Activated CD8-positive, alpha-beta memory T cell treated with anti-CD3 and anti-CD28 coated beads, Interleukin-2, amount 10 ng/mL, durations not matched to agents 7 days and 5 days (primary cell): ENCODE results near the gene NR3C2. TPM values are rescaled to one million over a fixed set of nuclear protein-coding genes. Genes with fewer than 3 reads are reported as not detected.
"Not testable (repeated sequence)": the region's sequence is repeated elsewhere in the genome, so short reads cannot be mapped to it uniquely, and the experiment has no call there.

ENCODE experiments used
- ATAC-seq: fragments of 150-1000 bp; cut with Tn5 transposase; one replicate; pipeline ENCODE4 v1.10.0; 2021; ENCODE audit warnings: moderate library complexity
- CTCF ChIA-PET: fragments of 350-600 bp; sonication (Branson Sonifier 250); formaldehyde crosslinking; loops from one replicate; lab custom pipeline; 2021; ENCODE audit warnings: antibody characterized with exemption; lab: Charles Lee
- DNase-seq: peaks from one replicate; pipeline ENCODE4 v3.0.0-alpha.2; 2020
- H3K27ac Mint-ChIP-seq: one replicate; pipeline ENCODE4 v1.8.0; 2021; ENCODE audit warnings: mild to moderate bottlenecking, mixed read lengths
- H3K27me3 Mint-ChIP-seq: one replicate; pipeline ENCODE4 v1.8.0; 2021; ENCODE audit warnings: mixed read lengths
- H3K36me3 Mint-ChIP-seq: one replicate; pipeline ENCODE4 v1.8.0; 2021; ENCODE audit warnings: mild to moderate bottlenecking, mixed read lengths
- H3K4me1 Mint-ChIP-seq: one replicate; pipeline ENCODE4 v1.8.0; 2021; ENCODE audit warnings: mixed read lengths
- H3K4me3 Mint-ChIP-seq: one replicate; pipeline ENCODE4 v1.8.0; 2021; ENCODE audit warnings: mild to moderate bottlenecking, moderate library complexity, mixed read lengths
- H3K9me3 Mint-ChIP-seq: one replicate; pipeline ENCODE4 v1.8.0; 2022; ENCODE audit warnings: low read depth, mixed read lengths
- total RNA-seq, 2 experiments: library from RNA; stranded (reverse); gene quantifications; one replicate each; pipeline ENCODE4 v1.2.3, GENCODE V29; 2021

Gene NR3C2
- total RNA-seq, 2 experiments from 2014 or later = 2.2 to 9.0 TPM

GRCh38 chr4:148095346-148095923 lies 346.8 kb downstream of the NR3C2 start:
- no peak for ATAC-seq
- H3K36me3 Mint-ChIP-seq = no peaks in the 10 kb centered on the region
- CTCF ChIA-PET = no interaction called here
- DNase-seq = no peak
- no peaks in the 10 kb centered on the region for H3K9me3 Mint-ChIP-seq
- H3K27ac Mint-ChIP-seq = no peak overlapping the region
- no peak overlapping the region for H3K4me3 Mint-ChIP-seq
- no peaks in the 10 kb centered on the region for H3K4me1 Mint-ChIP-seq
- H3K27me3 Mint-ChIP-seq = no peaks in the 10 kb centered on the region

GRCh38 chr4:148094149-148094548 lies 348.1 kb downstream of the NR3C2 start:
- CTCF ChIA-PET = no interaction called here
- Mint-ChIP-seq H3K4me1 (no peaks in the 10 kb centered on the region), H3K4me3 (no peak overlapping the region), H3K27ac (no peak overlapping the region), H3K36me3 (no peaks in the 10 kb centered on the region), H3K27me3 (no peaks in the 10 kb centered on the region), H3K9me3 (no peaks in the 10 kb centered on the region)
- no peak for ATAC-seq
- DNase-seq = no peak

- Mint-ChIP-seq H3K27ac (no peak overlapping the region), H3K4me1 (no peaks in the 10 kb centered on the region), H3K9me3 (no peaks in the 10 kb centered on the region), H3K4me3 (no peak overlapping the region), H3K36me3 (no peaks in the 10 kb centered on the region), H3K27me3 (no peaks in the 10 kb centered on the region)
- CTCF ChIA-PET = no interaction called here
- no peak for ATAC-seq
- no peak for DNase-seq
Observed at GRCh38 chr4:148093065-148093464, 349.1 kb downstream of the NR3C2 start.

GRCh38 chr4:148092316-148093014 lies 349.7 kb downstream of the NR3C2 start:
- DNase-seq (no peak), ATAC-seq (no peak)
- no peaks in the 10 kb centered on the region for H3K4me1 Mint-ChIP-seq
- H3K27ac Mint-ChIP-seq = no peak overlapping the region
- H3K4me3 Mint-ChIP-seq = no peak overlapping the region
- H3K36me3 Mint-ChIP-seq = no peaks in the 10 kb centered on the region
- CTCF ChIA-PET = no interaction called here
- H3K27me3 Mint-ChIP-seq = no peaks in the 10 kb centered on the region
- no peaks in the 10 kb centered on the region for H3K9me3 Mint-ChIP-seq

GRCh38 chr4:148091896-148092295 lies 350.3 kb downstream of the NR3C2 start:
- H3K27me3 Mint-ChIP-seq = no peaks in the 10 kb centered on the region
- DNase-seq = no peak
- H3K36me3 Mint-ChIP-seq = no peaks in the 10 kb centered on the region
- H3K4me1 Mint-ChIP-seq = no peaks in the 10 kb centered on the region
- ATAC-seq = no peak
- no peaks in the 10 kb centered on the region for H3K9me3 Mint-ChIP-seq
- H3K4me3 Mint-ChIP-seq = no peak overlapping the region
- no peak overlapping the region for H3K27ac Mint-ChIP-seq
- CTCF ChIA-PET = no interaction called here

GRCh38 chr4:148090503-148091476 lies 351.4 kb downstream of the NR3C2 start:
- Mint-ChIP-seq H3K9me3 (no peaks in the 10 kb centered on the region), H3K36me3 (no peaks in the 10 kb centered on the region), H3K27ac (no peak overlapping the region), H3K27me3 (no peaks in the 10 kb centered on the region), H3K4me3 (no peak overlapping the region), H3K4me1 (no peaks in the 10 kb centered on the region)
- CTCF ChIA-PET = no interaction called here
- ATAC-seq = no peak
- no peak for DNase-seq

GRCh38 chr4:148090029-148090428 lies 352.2 kb downstream of the NR3C2 start:
- Mint-ChIP-seq H3K9me3 (no peaks in the 10 kb centered on the region), H3K27ac (no peak overlapping the region), H3K4me1 (no peaks in the 10 kb centered on the region), H3K36me3 (no peaks in the 10 kb centered on the region), H3K4me3 (no peak overlapping the region), H3K27me3 (no peaks in the 10 kb centered on the region)
- ATAC-seq (no peak), DNase-seq (no peak)
- CTCF ChIA-PET = no interaction called here

GRCh38 chr4:148089624-148090023 lies 352.6 kb downstream of the NR3C2 start:
- no peak for DNase-seq
- no peaks in the 10 kb centered on the region for H3K4me1 Mint-ChIP-seq
- no peak overlapping the region for H3K4me3 Mint-ChIP-seq
- H3K9me3 Mint-ChIP-seq = no peaks in the 10 kb centered on the region
- no peak for ATAC-seq
- CTCF ChIA-PET = no interaction called here
- no peak overlapping the region for H3K27ac Mint-ChIP-seq
- no peaks in the 10 kb centered on the region for H3K27me3 Mint-ChIP-seq
- H3K36me3 Mint-ChIP-seq = no peaks in the 10 kb centered on the region

- CTCF ChIA-PET, H3K27ac Mint-ChIP-seq, H3K4me3 Mint-ChIP-seq, H3K27me3 Mint-ChIP-seq, DNase-seq, H3K4me1 Mint-ChIP-seq, ATAC-seq, H3K9me3 Mint-ChIP-seq: not testable (repeated sequence)
- H3K36me3 Mint-ChIP-seq = peaks cover 12% of the 10 kb centered on the region
Observed at GRCh38 chr4:148083073-148083472, 359.1 kb downstream of the NR3C2 start.

- Mint-ChIP-seq H3K27me3 (no peaks in the 10 kb centered on the region), H3K4me1 (no peaks in the 10 kb centered on the region), H3K9me3 (peaks cover 2% of the 10 kb centered on the region), H3K27ac (no peak overlapping the region), H3K4me3 (no peak overlapping the region), H3K36me3 (peaks cover 15% of the 10 kb centered on the region)
- DNase-seq (no peak), ATAC-seq (no peak)
- CTCF ChIA-PET = no interaction called here
Observed at GRCh38 chr4:148081745-148082144, 360.5 kb downstream of the NR3C2 start.

GRCh38 chr4:148081267-148081666 lies 360.9 kb downstream of the NR3C2 start:
- DNase-seq (no peak), ATAC-seq (no peak)
- CTCF ChIA-PET = no interaction called here
- H3K9me3 Mint-ChIP-seq = peaks cover 2% of the 10 kb centered on the region
- no peak overlapping the region for H3K27ac Mint-ChIP-seq
- no peak overlapping the region for H3K4me3 Mint-ChIP-seq
- peaks cover 17% of the 10 kb centered on the region for H3K36me3 Mint-ChIP-seq
- H3K27me3 Mint-ChIP-seq = no peaks in the 10 kb centered on the region
- no peaks in the 10 kb centered on the region for H3K4me1 Mint-ChIP-seq

- Mint-ChIP-seq H3K27ac (no peak overlapping the region), H3K4me3 (no peak overlapping the region), H3K4me1 (no peaks in the 10 kb centered on the region), H3K9me3 (peaks cover 12% of the 10 kb centered on the region), H3K36me3 (peaks cover 29% of the 10 kb centered on the region), H3K27me3 (no peaks in the 10 kb centered on the region)
- CTCF ChIA-PET = no interaction called here
- DNase-seq = no peak
- no peak for ATAC-seq
Observed at GRCh38 chr4:148079961-148080360, 362.3 kb downstream of the NR3C2 start.

- CTCF ChIA-PET = no interaction called here
- no peak overlapping the region for H3K4me3 Mint-ChIP-seq
- no peak for DNase-seq
Observed at GRCh38 chr4:148078061-148078460, 364.2 kb downstream of the NR3C2 start.

More at GRCh38 chr4:148078061-148078460, 364.2 kb downstream of the NR3C2 start:
- no peak for ATAC-seq
- H3K9me3 Mint-ChIP-seq = peaks cover 19% of the 10 kb centered on the region
- H3K27me3 Mint-ChIP-seq = no peaks in the 10 kb centered on the region
- no peak overlapping the region for H3K27ac Mint-ChIP-seq
- H3K4me1 Mint-ChIP-seq = no peaks in the 10 kb centered on the region
- peaks cover 39% of the 10 kb centered on the region for H3K36me3 Mint-ChIP-seq
